ENCODE measurements around the gene LARP7. TPM values are rescaled to one million over a fixed set of nuclear protein-coding genes. Genes with fewer than 3 reads are reported as not detected.

LARP7 gene
- 7.3 TPM for total RNA-seq

GRCh38 chr4:112636688-112637551, at the start of gene LARP7, which contains the start of gene ZGRF1:
TSS of gene LARP7 (plus strand) at chr4:112637143. CDS start at chr4:112644670, 7,527 bp downstream.
TSS of gene ZGRF1 (minus strand) at chr4:112636909. CDS start at chr4:112633176, 3,733 bp downstream.
- Histone ChIP-seq H3K4me1 (peaks cover 0 to 11% of the 10 kb centered on the region in 2 donors), H3K27me3 (no peaks in the 10 kb centered on the region), H3K27ac (peak within 1 kb of the TSS; percentile 94 to 98), H3K36me3 (no peaks in the 10 kb centered on the region), H3K9me3 (no peaks in the 10 kb centered on the region), H3K4me3 (peak within 1 kb of the TSS; percentile 67 to 82)
- intact Hi-C loops (cut with DNase I) = loop anchor here (1.0 to 5.0 kb wide), 3 partner anchors 301 to 490 kb away; partner anchors contain the start of genes AP1AR and FAM241A
- peak; percentile 97 to 100 (median 99) for TF ChIP-seq CTCF (IDR thresholded peaks at IDR 0.05)
- DNase-seq (ENCODE audit: low spot score in 2 of 2) = peak; percentile 97 to 100

- no peak for DNase-seq (ENCODE audit: low spot score in 2 of 2)
- H3K36me3 ChIP-seq = no peaks in the 10 kb centered on the region
- H3K27ac ChIP-seq = no peak overlapping the region
- intact Hi-C loops (cut with DNase I) = no loop called here
- no peak overlapping the region for H3K4me3 ChIP-seq
- no peak for TF ChIP-seq CTCF (IDR thresholded peaks at IDR 0.05)
- H3K9me3 ChIP-seq = no peaks in the 10 kb centered on the region
- H3K4me1 ChIP-seq = no peaks in the 10 kb centered on the region
- no peaks in the 10 kb centered on the region for H3K27me3 ChIP-seq
Measured at GRCh38 chr4:112589206-112589605, 47.7 kb upstream of the LARP7 start.

DNA sequence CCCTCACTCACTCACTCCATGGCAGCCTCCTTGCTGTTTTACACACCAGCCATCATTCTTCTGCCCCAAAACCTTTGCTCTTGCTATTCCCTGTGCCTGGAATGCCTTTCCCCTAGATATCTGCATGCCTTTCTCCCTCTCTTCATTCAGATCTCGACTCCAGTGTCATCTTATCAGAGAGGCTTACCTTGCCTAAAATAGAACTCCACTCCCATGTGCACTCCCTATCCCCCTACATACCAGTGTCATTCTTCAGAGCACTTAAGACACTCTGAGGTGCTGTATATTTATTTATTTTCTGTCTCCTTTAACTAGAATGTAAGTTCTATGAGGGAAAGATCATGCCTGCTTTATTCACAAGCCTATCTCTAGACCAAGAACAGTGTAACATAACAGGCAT, 45.4 kb upstream of the LARP7 start:
- no peak for DNase-seq (ENCODE audit: low spot score in 2 of 2)
- H3K4me3 ChIP-seq = no peak overlapping the region
- H3K9me3 ChIP-seq = no peaks in the 10 kb centered on the region
- H3K4me1 ChIP-seq = no peaks in the 10 kb centered on the region
- TF ChIP-seq CTCF (IDR thresholded peaks at IDR 0.05) = no peak
- no peak overlapping the region for H3K27ac ChIP-seq
- intact Hi-C loops (cut with DNase I) = no loop called here
- no peaks in the 10 kb centered on the region for H3K36me3 ChIP-seq
- no peaks in the 10 kb centered on the region for H3K27me3 ChIP-seq

DNA sequence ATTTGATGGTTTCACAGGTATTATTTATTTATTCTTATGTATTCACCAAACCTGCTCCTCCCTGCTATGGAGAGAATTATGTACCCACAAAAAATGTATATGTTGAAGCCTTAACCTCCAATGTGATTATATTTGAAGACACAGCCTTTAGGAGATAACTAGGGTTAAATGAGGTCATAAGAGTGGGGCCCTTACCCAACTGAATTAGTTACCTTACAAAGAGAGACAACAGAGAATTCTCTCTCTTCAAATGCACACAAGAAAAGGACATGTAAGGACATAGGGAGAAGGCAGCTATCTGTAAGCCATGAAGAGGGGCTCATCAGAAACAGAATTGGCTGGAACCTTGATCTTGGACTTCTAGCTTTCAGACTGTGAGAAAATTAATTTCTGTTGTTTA, 44.2 kb upstream of the LARP7 start:
- intact Hi-C loops (cut with DNase I) = no loop called here
- no peak overlapping the region for H3K4me3 ChIP-seq
- no peaks in the 10 kb centered on the region for H3K9me3 ChIP-seq
- no peaks in the 10 kb centered on the region for H3K27me3 ChIP-seq
- no peak for DNase-seq (ENCODE audit: low spot score in 2 of 2)
- no peak overlapping the region for H3K27ac ChIP-seq
- TF ChIP-seq CTCF (IDR thresholded peaks at IDR 0.05) = no peak
- no peaks in the 10 kb centered on the region for H3K4me1 ChIP-seq
- H3K36me3 ChIP-seq = no peaks in the 10 kb centered on the region

GRCh38 chr4:112593438-112594133, 43.4 kb upstream of the LARP7 start:
- no peak overlapping the region for H3K4me3 ChIP-seq
- no peaks in the 10 kb centered on the region for H3K9me3 ChIP-seq
- no peak overlapping the region for H3K27ac ChIP-seq
- TF ChIP-seq CTCF (IDR thresholded peaks at IDR 0.05) = no peak
- no peaks in the 10 kb centered on the region for H3K4me1 ChIP-seq
- H3K36me3 ChIP-seq = no peaks in the 10 kb centered on the region
- H3K27me3 ChIP-seq = no peaks in the 10 kb centered on the region
- no peak for DNase-seq (ENCODE audit: low spot score in 2 of 2)
- intact Hi-C loops (cut with DNase I) = no loop called here

Data from ascending aorta (tissue), 2 donors.